K562 (cell line): Measurements from ENCODE around the gene F9. TPM values are rescaled to one million over a fixed set of nuclear protein-coding genes. Genes with fewer than 3 reads are reported as not detected.
A peak's percentile ranks its signal among the peaks of the same experiment; 100 is the strongest.

ENCODE experiments used
- DLX4 ChIP-seq: fragments of 250-450 bp; sonication (Bioruptor Pico); IDR thresholded peaks from 2 replicates; pipeline ENCODE4 v1.6.1; 2021; ENCODE audit warnings: mild to moderate bottlenecking
- HMBOX1 ChIP-seq: sonication (generic); IDR thresholded peaks from 2 replicates; pipeline ENCODE4 v1.6.1; 2016
- PRDM10 ChIP-seq: fragments of 450-650 bp; IDR thresholded peaks from 2 replicates; pipeline ENCODE4 v1.6.1; 2018; ENCODE audit not compliant: partially characterized antibody
- REST ChIP-seq, 2 experiments: fragments of 450-650 bp; formaldehyde crosslinking in 1 of 2; IDR thresholded peaks; 2 replicates each; pipeline versions ENCODE4 v1.4.0 to v1.6.1; 2014 to 2020; ENCODE audit warnings: mild to moderate bottlenecking in 2 of 2, borderline replicate concordance in 1 of 2, low read depth in 1 of 2
- polyA plus RNA-seq, 8 experiments: library from polyadenylated mRNA; depleted of rRNA in 4 of 8; stranded (reverse) in 5 of 8; unstranded in 3 of 8; fragments of >200 nt; fragmentation: Nextera tagmentation in 2 of 8; fragmentation: Illumina TruSeq in 1 of 8; extraction: Ambion mirVana in 2 of 8; extraction: Trizol in 1 of 8; gene quantifications; 2 replicates each; pipeline versions ENCODE4 v1.2.1 to v1.2.3, GENCODE V29; 2011 to 2014; ENCODE audit warnings: inconsistent platforms in 1 of 8, missing spikeins in 1 of 8
- total RNA-seq, 7 experiments: library from RNA; depleted of rRNA in 6 of 7; stranded (reverse); fragments of >200 nt in 6 of 7; fragmentation: Illumina TruSeq in 2 of 7; extraction: Trizol in 2 of 7; gene quantifications; 2 replicates each; pipeline versions ENCODE4 v1.2.1 to v1.2.3, GENCODE V29; 2011 to 2021; ENCODE audit warnings: low replicate concordance in 1 of 7

Gene F9
- total and polyA plus RNA-seq, 9 of the 15 experiments (the other 6 are each of a cell fraction or from before 2014, with no cell fraction given): 0.09 TPM; not detected in 8

- TF ChIP-seq PRDM10 (no peak), REST (IDR thresholded peaks at IDR 0.05; ENCODE audit: borderline replicate concordance) (peak; percentile 54; the same call in 1 of the 2 replicates), REST (CRISPR knock-in tag; IDR thresholded peaks at IDR 0.05; ENCODE audit: low read depth) (no peak), DLX4 (no peak), HMBOX1 (peak; percentile 52)
Observed at GRCh38 chrX:139559383-139560042, 29.0 kb downstream of the F9 start (continued).
